ENCODE data around the gene RNU6-1. TPM values are rescaled to one million over a fixed set of nuclear protein-coding genes. Genes with fewer than 3 reads are reported as not detected.

Gene RNU6-1
- total RNA-seq, 4 donors from 2014 or later = not detected

GRCh38 chr15:67852418-67852817, 12.6 kb upstream of the RNU6-1 start:
- intact Hi-C loops (cut with DNase I) = no loop called here
- 70 to 75% methylated on average over 3 of the region's 3 CpGs for WGBS, 2 donors
- DNase-seq = no peak

GRCh38 chr15:67850994-67851571, 11.2 kb upstream of the RNU6-1 start:
- intact Hi-C loops (cut with DNase I) = no loop called here
- no peak overlapping the region for H3K4me3 ChIP-seq
- peaks cover 0 to 11% (median 0%) of the 10 kb centered on the region in 3 donors for H3K4me1 ChIP-seq
- H3K9me3 ChIP-seq = no peaks in the 10 kb centered on the region
- no peak for DNase-seq
- 46 to 49% methylated on average over 3 to 4 of the region's 4 CpGs for WGBS, 2 donors
- H3K36me3 ChIP-seq = no peaks in the 10 kb centered on the region
- H3K27me3 ChIP-seq = no peaks in the 10 kb centered on the region
- no peak overlapping the region for H3K27ac ChIP-seq
- TF ChIP-seq POLR2A (IDR thresholded peaks at IDR 0.05) (no peak), CTCF (IDR thresholded peaks at IDR 0.05) (no peak)

More at GRCh38 chr15:67852418-67852817, 12.6 kb upstream of the RNU6-1 start:
- TF ChIP-seq CTCF (IDR thresholded peaks at IDR 0.05) (no peak), POLR2A (IDR thresholded peaks at IDR 0.05) (no peak)
- Histone ChIP-seq H3K9me3 (no peaks in the 10 kb centered on the region), H3K27me3 (no peaks in the 10 kb centered on the region), H3K27ac (no peak overlapping the region), H3K36me3 (no peaks in the 10 kb centered on the region), H3K4me3 (no peak overlapping the region), H3K4me1 (peaks cover 0 to 11% (median 0%) of the 10 kb centered on the region in 3 donors)

- H3K4me3 ChIP-seq = no peak overlapping the region
- DNase-seq = no peak
- no peak for TF ChIP-seq CTCF (IDR thresholded peaks at IDR 0.05)
- peaks cover 0 to 11% (median 0%) of the 10 kb centered on the region in 3 donors for H3K4me1 ChIP-seq
- no peaks in the 10 kb centered on the region for H3K9me3 ChIP-seq
- 52 to 54% methylated on average over 7 of the region's 7 CpGs for WGBS, 2 donors
- no peak overlapping the region for H3K27ac ChIP-seq
- intact Hi-C loops (cut with DNase I) = no loop called here
- H3K36me3 ChIP-seq = no peaks in the 10 kb centered on the region
- H3K27me3 ChIP-seq = no peaks in the 10 kb centered on the region
Measured at GRCh38 chr15:67850336-67850735, 10.5 kb upstream of the RNU6-1 start.

- WGBS, 2 donors = 91 to 94% methylated on average over 1 of the region's 1 CpG
- Histone ChIP-seq H3K4me3 (no peak overlapping the region), H3K9me3 (no peaks in the 10 kb centered on the region), H3K36me3 (no peaks in the 10 kb centered on the region), H3K27me3 (no peaks in the 10 kb centered on the region), H3K27ac (no peak overlapping the region), H3K4me1 (peaks cover 0 to 11% (median 0%) of the 10 kb centered on the region in 3 donors)
- intact Hi-C loops (cut with DNase I) = no loop called here
- TF ChIP-seq POLR2A (IDR thresholded peaks at IDR 0.05) (no peak), CTCF (IDR thresholded peaks at IDR 0.05) (no peak)
- no peak for DNase-seq
Measured at GRCh38 chr15:67849538-67849937, 9.7 kb upstream of the RNU6-1 start.

- Histone ChIP-seq H3K27ac (no peak overlapping the region), H3K4me1 (peaks cover 0 to 7% (median 5%) of the 10 kb centered on the region in 3 donors), H3K9me3 (no peaks in the 10 kb centered on the region), H3K36me3 (no peaks in the 10 kb centered on the region), H3K4me3 (no peak overlapping the region), H3K27me3 (no peaks in the 10 kb centered on the region)
- intact Hi-C loops (cut with DNase I) = no loop called here
- no peak for DNase-seq
- WGBS, 2 donors = 72 to 92% methylated on average over 5 of the region's 5 CpGs
- TF ChIP-seq POLR2A (IDR thresholded peaks at IDR 0.05) (no peak), CTCF (IDR thresholded peaks at IDR 0.05) (no peak)
Measured at GRCh38 chr15:67845974-67846373, 6.1 kb upstream of the RNU6-1 start.
